ENCODE data around the gene RSRC1.
"Not testable (repeated sequence)": the region's sequence is repeated elsewhere in the genome, so short reads cannot be mapped to it uniquely, and the experiment has no call there.

The RSRC1 gene

DNA sequence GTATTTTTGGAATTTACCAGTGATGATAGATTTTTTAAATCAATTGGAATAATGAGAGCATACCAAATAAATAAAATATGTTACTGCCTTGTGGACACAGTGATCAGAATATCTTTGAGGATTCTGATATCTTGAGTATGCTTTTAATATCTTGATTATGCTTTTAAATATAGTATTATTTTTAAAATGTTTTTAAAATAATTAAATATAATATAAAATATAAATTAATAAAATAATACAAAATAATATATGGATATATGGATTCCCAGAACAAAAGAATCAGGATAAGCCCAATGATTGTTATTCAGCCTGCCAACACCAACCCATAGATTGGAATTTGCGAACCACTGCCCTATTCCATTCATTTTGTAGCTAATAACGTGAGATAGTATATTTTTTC, 369.2 kb downstream of the RSRC1 start:
- DNase-seq = no peak

GRCh38 chr3:158483701-158484235, 373.9 kb downstream of the RSRC1 start:
- DNase-seq = no peak

DNA sequence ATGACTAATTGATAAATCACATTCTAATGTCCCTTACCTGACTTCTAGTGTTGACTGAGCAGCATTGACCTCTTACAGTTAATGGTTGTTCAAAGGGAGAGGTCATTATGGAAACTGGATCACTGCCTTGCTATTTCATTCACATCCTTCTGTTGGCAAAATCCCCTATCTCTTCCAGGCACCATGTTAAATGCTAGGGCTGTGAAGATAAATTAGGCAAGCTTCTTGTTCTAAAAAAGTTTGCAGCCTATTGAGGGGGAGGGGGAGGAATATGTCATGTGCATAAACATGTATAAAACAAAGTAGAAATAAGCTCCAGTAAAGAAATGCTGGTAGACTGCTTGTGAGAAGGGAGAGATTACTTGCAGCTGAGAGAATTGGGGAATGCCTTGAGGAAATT, 376.3 kb downstream of the RSRC1 start:
- DNase-seq = no peak

DNA sequence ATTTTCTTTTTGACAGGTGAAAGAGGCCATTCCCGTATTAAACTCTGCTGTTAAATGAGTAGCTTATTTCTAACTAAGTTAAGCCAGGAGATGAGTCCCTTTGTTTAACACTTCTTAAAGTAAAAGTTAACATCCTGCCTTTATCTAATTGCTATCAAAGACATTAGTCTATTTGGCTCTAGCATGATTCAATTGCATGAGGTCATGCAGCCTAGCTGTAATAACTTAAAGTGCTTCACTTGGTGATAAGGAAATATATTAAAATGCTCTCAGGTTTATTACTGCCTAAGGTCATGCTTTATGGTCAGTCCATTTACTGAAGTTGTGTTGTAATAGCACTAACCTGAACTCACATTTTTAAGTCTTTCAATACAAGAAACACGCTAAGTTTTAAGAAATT, 378.8 kb downstream of the RSRC1 start:
- DNase-seq = no peak

GRCh38 chr3:158489181-158489580, 379.3 kb downstream of the RSRC1 start:
- DNase-seq = no peak

GRCh38 chr3:158491968-158492367, 382.1 kb downstream of the RSRC1 start:
- DNase-seq = no peak

GRCh38 chr3:158492685-158493084, 382.8 kb downstream of the RSRC1 start:
- DNase-seq = no peak

DNA sequence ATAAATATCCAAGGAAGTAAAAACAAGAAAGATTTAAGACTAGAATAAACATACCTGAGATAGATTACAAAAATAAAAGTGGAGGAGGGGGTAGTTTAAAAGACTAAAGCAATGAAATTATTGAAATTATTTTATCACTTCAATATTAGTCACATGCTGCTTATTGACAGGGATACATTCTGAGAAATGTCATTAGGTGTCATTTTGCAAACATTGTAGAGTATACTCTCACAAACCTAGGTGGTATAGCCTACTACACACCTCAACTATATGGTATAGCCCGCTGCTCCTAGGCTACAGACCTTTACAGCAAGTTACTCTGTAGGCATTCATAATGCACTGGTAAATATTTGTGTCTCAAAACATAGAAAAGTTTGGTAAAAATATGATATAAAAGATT, 384.0 kb downstream of the RSRC1 start:
- no peak for DNase-seq

- no peak for DNase-seq
These were observed 384.8 kb downstream of the RSRC1 start for GRCh38 chr3:158494673-158495072.

DNA sequence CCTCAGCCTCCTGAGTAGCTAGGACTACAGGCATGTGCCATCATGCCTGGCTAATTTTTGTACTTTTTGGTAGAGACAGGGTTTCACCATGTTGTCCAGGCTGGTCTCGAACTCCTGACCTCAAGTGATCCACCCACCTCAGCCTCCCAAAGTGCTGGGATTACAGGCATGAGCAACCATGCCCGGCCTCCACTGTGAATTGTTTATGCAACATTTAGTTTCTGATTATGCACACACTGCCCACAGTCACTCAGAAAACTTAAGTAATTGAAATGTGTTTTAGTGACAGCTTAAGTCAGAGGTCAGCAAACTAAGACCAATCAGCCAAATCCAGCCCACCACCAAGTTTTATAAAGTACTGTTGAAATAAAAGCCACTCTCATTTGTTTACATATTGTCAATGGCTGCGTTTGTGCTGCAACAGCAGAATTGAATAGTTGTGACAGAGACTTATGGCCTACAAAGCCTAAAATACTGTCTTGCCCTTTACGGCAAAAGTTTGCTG, 385.6 kb downstream of the RSRC1 start:
- not testable (repeated sequence) for DNase-seq

- no peak for DNase-seq
These were observed 395.2 kb downstream of the RSRC1 start for GRCh38 chr3:158505117-158505516.

DNA sequence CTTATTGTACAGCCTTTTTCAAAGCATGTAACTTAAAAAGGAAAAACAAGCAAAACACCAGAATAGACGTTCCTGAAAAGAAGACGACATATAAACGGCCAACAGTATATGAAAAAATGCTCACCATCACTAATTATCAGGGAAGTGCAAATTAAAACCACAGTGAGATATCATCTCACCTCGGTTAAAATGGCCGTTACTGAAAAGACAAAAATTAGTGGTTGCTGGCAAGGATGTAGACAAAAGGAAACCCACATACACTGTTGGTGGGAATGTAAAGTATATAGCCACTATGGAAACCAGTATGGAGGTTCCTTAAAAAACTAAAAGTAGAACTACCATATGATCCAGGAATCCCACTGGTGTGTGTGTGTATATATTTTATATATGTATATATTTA, 396.6 kb downstream of the RSRC1 start:
- DNase-seq = no peak

- DNase-seq = no peak
These were observed 398.6 kb downstream of the RSRC1 start for GRCh38 chr3:158508481-158508880.

GRCh38 chr3:158509891-158510290, 400.0 kb downstream of the RSRC1 start:
- no peak for DNase-seq

DNA sequence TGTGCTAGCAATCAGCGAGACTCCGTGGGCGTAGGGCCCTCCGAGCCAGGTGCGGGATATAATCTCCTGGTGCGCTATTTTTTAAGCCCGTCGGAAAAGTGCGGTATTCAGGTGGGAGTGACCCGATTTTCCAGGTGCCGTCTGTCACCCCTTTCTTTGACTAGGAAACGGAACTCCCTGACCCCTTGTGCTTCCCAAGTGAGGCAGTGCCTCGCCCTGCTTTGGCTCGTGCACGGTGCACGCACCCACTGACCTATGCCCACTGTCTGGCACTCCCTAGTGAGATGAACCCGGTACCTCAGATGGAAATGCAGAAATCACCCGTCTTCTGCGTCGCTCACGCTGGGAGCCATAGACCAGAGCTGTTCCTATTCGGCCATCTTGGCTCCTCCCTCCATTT, 406.8 kb downstream of the RSRC1 start:
- DNase-seq = not testable (repeated sequence)

DNA sequence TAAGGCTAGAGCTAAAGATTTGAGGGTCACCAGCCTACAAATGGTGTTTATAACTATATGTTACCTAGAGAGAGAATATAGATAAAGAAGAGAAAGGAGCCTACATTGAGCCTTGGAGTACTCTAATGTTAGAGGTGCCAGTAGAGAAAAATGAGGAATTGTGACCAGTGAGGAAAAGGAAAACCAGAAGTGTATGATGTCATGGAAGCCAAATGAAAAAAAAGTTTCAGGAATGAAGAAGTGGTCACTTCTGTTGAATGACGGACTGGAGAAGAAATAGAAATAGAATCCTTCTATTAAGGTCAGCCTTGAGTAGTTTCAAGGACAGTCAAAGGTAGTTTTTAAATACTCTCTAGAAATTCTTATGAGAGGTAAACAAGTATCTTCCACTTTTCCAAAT, 409.9 kb downstream of the RSRC1 start:
- DNase-seq = no peak

GRCh38 chr3:158520433-158520832, 410.5 kb downstream of the RSRC1 start:
- DNase-seq = no peak

DNA sequence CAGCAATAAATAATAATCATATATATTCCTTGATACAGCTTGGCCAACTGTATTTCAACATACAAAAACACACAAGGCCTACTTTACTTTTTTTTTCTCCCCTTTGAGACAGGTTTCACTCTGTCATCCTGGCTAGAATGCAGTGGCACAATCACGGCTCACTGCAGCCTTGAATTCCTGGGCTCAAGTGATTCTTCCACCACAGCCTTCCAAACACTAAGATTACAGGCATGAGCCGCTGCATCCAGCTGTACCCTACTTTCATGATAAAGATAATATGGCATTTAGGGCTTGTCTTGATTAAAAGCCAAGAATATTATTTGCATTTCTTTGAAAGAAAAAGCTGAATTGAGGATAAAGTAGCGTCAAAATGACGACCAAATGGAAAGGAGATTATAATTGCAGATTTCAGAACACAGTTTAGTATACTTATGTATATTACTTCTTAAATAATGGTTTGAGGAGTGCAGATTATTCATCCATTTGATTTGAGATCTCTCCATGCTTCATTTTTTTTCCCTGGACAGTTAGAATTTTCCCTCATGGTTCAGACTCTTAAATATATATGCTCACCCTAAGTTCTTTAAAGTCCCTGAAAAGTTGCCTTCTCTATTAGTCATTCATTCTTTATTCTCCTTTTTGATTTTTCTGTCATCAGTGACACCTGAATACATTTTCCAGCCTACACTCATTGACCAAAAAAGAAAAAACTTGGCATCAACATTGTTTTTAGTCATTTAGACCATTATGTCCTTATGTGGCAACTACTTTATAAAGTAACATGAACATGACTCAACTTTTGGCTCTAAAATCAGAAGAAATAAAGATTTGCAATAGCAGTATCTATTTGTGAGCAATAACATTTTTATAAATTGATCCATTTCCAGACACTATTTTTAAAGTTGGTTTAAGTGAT, 412.6 kb downstream of the RSRC1 start:
- no peak for DNase-seq

DNA sequence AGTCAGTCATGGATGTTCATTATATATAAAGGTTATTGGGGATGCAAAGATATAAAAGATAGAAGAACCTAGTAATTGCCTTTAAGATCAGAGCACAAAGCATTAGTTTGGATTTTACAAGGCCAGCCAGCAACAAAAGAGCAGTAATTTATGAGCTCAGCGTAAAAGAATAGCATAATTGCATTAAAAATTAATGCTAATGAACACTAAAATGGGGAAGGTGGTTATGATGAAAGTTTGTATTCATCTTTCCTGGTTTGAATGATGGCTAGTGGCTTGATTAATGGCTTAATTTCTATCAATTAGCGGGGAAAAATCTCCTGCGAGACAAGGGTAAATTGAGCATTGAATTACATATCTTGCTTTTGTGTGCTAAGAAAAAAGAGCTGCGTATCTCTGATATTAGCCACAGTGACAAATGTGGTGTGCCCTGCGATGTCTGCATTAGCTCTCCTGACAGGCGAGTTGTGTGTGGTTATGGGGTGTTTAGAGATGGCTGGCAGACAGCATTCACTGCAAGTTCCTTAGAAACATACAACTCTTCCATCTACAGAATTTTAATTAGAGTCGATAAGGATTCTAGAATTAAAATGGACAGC, 418.3 kb downstream of the RSRC1 start:
- DNase-seq = no peak

GRCh38 chr3:158531334-158531733, 421.4 kb downstream of the RSRC1 start:
- DNase-seq = no peak

DNA sequence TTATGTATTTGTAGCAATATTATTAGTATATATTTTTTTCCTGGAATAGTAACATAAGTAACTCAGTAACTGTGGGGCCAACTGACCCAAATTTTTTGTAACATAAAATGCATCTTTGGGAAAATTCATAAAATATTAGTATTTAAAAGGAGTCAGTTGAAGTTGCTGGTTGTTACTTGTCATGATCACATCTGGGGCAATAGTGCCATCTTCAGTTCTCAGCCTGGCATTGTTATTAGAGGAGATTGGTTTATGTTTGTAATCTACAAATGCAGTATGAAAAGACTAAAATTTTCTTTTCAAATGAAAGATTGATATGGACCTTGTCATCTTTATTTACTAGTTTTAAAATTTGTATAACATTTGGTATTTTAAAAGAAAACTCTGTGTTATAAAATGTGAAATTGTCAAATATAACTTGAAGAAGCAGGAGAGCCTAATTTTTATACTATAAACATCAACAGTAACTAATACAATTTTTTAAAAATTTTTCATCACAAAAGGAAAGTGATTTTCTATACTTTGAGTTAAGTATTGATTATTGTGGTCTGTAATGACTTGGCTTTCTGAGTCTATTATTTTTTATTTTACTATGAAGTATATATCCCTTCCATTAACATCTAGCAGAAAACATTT, 422.3 kb downstream of the RSRC1 start:
- peak; percentile 28 for DNase-seq

DNA sequence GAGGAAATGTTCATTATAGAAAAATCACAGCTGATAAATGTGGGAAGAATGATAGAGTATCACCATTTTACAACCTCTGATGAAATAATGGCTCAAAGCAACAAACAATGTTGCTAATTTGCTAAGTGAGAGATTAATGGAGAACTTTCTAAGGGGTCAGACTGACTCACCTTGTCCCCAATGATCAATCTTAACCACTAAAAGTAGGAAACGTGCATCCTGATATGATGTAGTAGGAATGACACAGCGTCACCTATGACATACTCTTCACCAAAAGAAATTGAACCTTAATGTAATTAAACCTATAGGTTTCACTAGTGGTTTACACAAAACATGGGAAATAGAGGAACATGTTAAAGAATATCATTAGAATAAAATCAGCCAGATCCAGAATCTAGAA, 426.0 kb downstream of the RSRC1 start:
- no peak for DNase-seq

GRCh38 chr3:158539414-158540014, 429.6 kb downstream of the RSRC1 start:
- peak; percentile 45 for DNase-seq
